ENCODE measurements around the gene LHB.

GRCh38 chr19:49020342-49020741 is 3.5 kb upstream of the LHB start:
- TF ChIP-seq CTCF (IDR thresholded peaks at IDR 0.05 in 4 of 5, conservative IDR thresholded peaks at IDR 0.05 in 1 of 5) (no peak), POLR2A (IDR thresholded peaks at IDR 0.05) (no peak)
